Endodermal cell (in vitro differentiated cells): ENCODE data around the gene FHAD1. TPM values are rescaled to one million over a fixed set of nuclear protein-coding genes. Genes with fewer than 3 reads are reported as not detected.

Experiments
- DNase-seq: peaks from one replicate; pipeline ENCODE4 v3.0.0-alpha.2; 2017
- H3K27ac ChIP-seq: 2 replicates; pipeline ENCODE4 v1.5.1; 2013; ENCODE audit warnings: mild to moderate bottlenecking, low read depth, low read length, moderate library complexity
- H3K27me3 ChIP-seq: 2 replicates; pipeline ENCODE4 v1.6.1; 2013; ENCODE audit warnings: mild to moderate bottlenecking, low read length, moderate library complexity; ENCODE audit not compliant: insufficient read depth, control insufficient read depth, poor library complexity, severe bottlenecking
- H3K36me3 ChIP-seq: 2 replicates; pipeline ENCODE4 v1.7.0; 2013; ENCODE audit warnings: mild to moderate bottlenecking, low read length, moderate library complexity; ENCODE audit not compliant: control insufficient read depth, insufficient read depth
- H3K4me1 ChIP-seq: one replicate; pipeline ENCODE4 v1.7.0; 2013; ENCODE audit warnings: low read length; ENCODE audit not compliant: control insufficient read depth, insufficient read depth
- H3K4me3 ChIP-seq: 2 replicates; pipeline ENCODE4 v1.5.1; 2013; ENCODE audit warnings: mild to moderate bottlenecking, low read length, moderate library complexity
- H3K9ac ChIP-seq: 2 replicates; pipeline ENCODE4 v1.6.1; 2013; ENCODE audit warnings: mild to moderate bottlenecking, low read length, moderate library complexity; ENCODE audit not compliant: poor library complexity, severe bottlenecking; ENCODE audit errors: extremely low read depth
- H3K9me3 ChIP-seq: 2 replicates; pipeline ENCODE4 v1.6.1; 2013; ENCODE audit warnings: mild to moderate bottlenecking, low read length, moderate library complexity; ENCODE audit not compliant: control insufficient read depth
- H3K27ac Mint-ChIP-seq: 2 replicates; pipeline ENCODE4 v1.8.0; 2020; ENCODE audit warnings: mixed read lengths
- H3K27me3 Mint-ChIP-seq: 2 replicates; pipeline ENCODE4 v1.8.0; 2021; ENCODE audit warnings: mild to moderate bottlenecking, mixed read lengths; ENCODE audit not compliant: insufficient read depth
- H3K36me3 Mint-ChIP-seq: 2 replicates; pipeline ENCODE4 v1.8.0; 2020; ENCODE audit warnings: low read depth, mixed read lengths
- H3K4me1 Mint-ChIP-seq: 2 replicates; pipeline ENCODE4 v1.8.0; 2020; ENCODE audit warnings: mixed read lengths
- H3K4me3 Mint-ChIP-seq: 2 replicates; pipeline ENCODE4 v1.8.0; 2020; ENCODE audit warnings: mild to moderate bottlenecking, moderate library complexity, mixed read lengths
- H3K9me3 Mint-ChIP-seq: 2 replicates; pipeline ENCODE4 v1.8.0; 2020; ENCODE audit warnings: mild to moderate bottlenecking, mixed read lengths
- CTCF ChIP-seq: fragments of 200-600 bp; sonication (generic); conservative IDR thresholded peaks from 2 replicates; pipeline ENCODE4 v1.5.0; 2021; ENCODE audit warnings: antibody characterized with exemption, mild to moderate bottlenecking
- WGBS, 2 experiments: methylation state at CpG; one replicate each; pipeline versions ENCODE4 v1.1.5 to v1.1.7; 2013; ENCODE audit warnings: missing lambda C conversion rate in 2 of 2, mixed read lengths in 1 of 2; ENCODE audit not compliant: insufficient coverage in 1 of 2, insufficient read length in 1 of 2; 5-methylcytosine and 5-hydroxymethylcytosine counted together
- long read RNA-seq, 4 experiments: library from polyadenylated mRNA in 2 of 4; library from RNA in 1 of 4; library from capped mRNA in 1 of 4; stranded (forward) in 3 of 4; unstranded in 1 of 4; transcript quantifications; one replicate each; pipeline ENCODE4 v2.0.0, GENCODE V29; 2020 to 2021; ENCODE audit warnings: inconsistent platforms in 1 of 4
- polyA plus RNA-seq, 2 experiments: library from polyadenylated mRNA; stranded (reverse); fragments of 50-300 nt; gene quantifications; one replicate each; pipeline ENCODE4 v1.2.3, GENCODE V29; 2013
- total RNA-seq, 2 donors: library from RNA; stranded (reverse); fragmentation: NEBNext Ultra II Directional in 1 of 2; extraction: Animal tissue kit (Norgen Biotek cat#: 25700) in 1 of 2; gene quantifications; 2 replicates in 1 of 2; 3 replicates in 1 of 2; pipeline ENCODE4 v1.2.1, GENCODE V29; 2021

FHAD1 gene
- 1 to 10 TPM; 2.9 to 3.6 TPM for total RNA-seq
- polyA plus RNA-seq (2013, experiment 1 of 2): 1.7 TPM
- 2.1 TPM for polyA plus RNA-seq (2013, experiment 2 of 2)
- long read RNA-seq, experiment 1, partial matches to known transcripts: 2 of 3 reads
- long read RNA-seq, experiment 1, other reads (novel, unspliced or antisense): 1 of 3 reads
- long read RNA-seq, experiment 2, partial matches to known transcripts: 1 of 5 reads
- long read RNA-seq, experiment 2, other reads (novel, unspliced or antisense): 4 of 5 reads
- long read RNA-seq, experiment 3, partial matches to known transcripts: 6 of 20 reads
- long read RNA-seq, experiment 3, other reads (novel, unspliced or antisense): 14 of 20 reads
- long read RNA-seq, experiment 4: 0 reads

GRCh38 chr1:15246960-15247614 lies at the start of gene FHAD1:
FHAD1 (plus strand) TSS chr1:15247223; CDS start chr1:15251785, 4,562 bp downstream.
- H3K36me3 Mint-ChIP-seq: no peaks in the 10 kb centered on the region
- H3K9me3 Mint-ChIP-seq: no peaks in the 10 kb centered on the region
- Histone ChIP-seq H3K27me3 (no peaks in the 10 kb centered on the region), H3K9me3 (peaks cover 3% of the 10 kb centered on the region), H3K4me3 (peak within 1 kb of the TSS; percentile 74), H3K36me3 (no peaks in the 10 kb centered on the region), H3K9ac (peak within 1 kb of the TSS; percentile 59), H3K4me1 (peaks cover 2% of the 10 kb centered on the region), H3K27ac (no peak within 1 kb of the TSS)
- no peak for TF ChIP-seq CTCF
- DNase-seq: peak; percentile 92
- H3K27me3 Mint-ChIP-seq: peaks cover 24% of the 10 kb centered on the region
- 6% methylated on average over 54 of the region's 55 CpGs; no CpG with 5 or more reads in 1 of the 2 experiments for WGBS, 2 experiments
- no peak within 1 kb of the TSS for H3K27ac Mint-ChIP-seq
- H3K4me1 Mint-ChIP-seq: peaks cover 24% of the 10 kb centered on the region
- peak within 1 kb of the TSS; percentile 66 for H3K4me3 Mint-ChIP-seq

- no peak overlapping the region for H3K27ac ChIP-seq
- no peak for TF ChIP-seq CTCF
- Mint-ChIP-seq H3K27me3 (no peaks in the 10 kb centered on the region), H3K36me3 (peaks cover 1% of the 10 kb centered on the region), H3K4me1 (peaks cover 58% of the 10 kb centered on the region), H3K4me3 (peak overlapping the region; percentile 33), H3K9me3 (no peaks in the 10 kb centered on the region), H3K27ac (peak overlapping the region; percentile 93)
- peaks cover 22% of the 10 kb centered on the region for H3K4me1 ChIP-seq
- H3K9ac ChIP-seq: no peak overlapping the region
- WGBS, 2 experiments: 90 to 92% methylated on average over 6 to 12 of the region's 12 CpGs
- H3K9me3 ChIP-seq: no peaks in the 10 kb centered on the region
- H3K27me3 ChIP-seq: no peaks in the 10 kb centered on the region
- no peaks in the 10 kb centered on the region for H3K36me3 ChIP-seq
- peak overlapping the region; percentile 53 for H3K4me3 ChIP-seq
- DNase-seq: no peak
Observed at GRCh38 chr1:15197591-15198447, 49.2 kb upstream of the FHAD1 start.

- Mint-ChIP-seq H3K36me3 (peaks cover 1% of the 10 kb centered on the region), H3K4me1 (peaks cover 58% of the 10 kb centered on the region), H3K4me3 (no peak overlapping the region), H3K27ac (no peak overlapping the region), H3K27me3 (no peaks in the 10 kb centered on the region), H3K9me3 (no peaks in the 10 kb centered on the region)
- H3K4me3 ChIP-seq: no peak overlapping the region
- DNase-seq: no peak
- H3K27me3 ChIP-seq: no peaks in the 10 kb centered on the region
- H3K9me3 ChIP-seq: no peaks in the 10 kb centered on the region
- TF ChIP-seq CTCF: no peak
- H3K36me3 ChIP-seq: no peaks in the 10 kb centered on the region
- no peak overlapping the region for H3K9ac ChIP-seq
- H3K4me1 ChIP-seq: peaks cover 22% of the 10 kb centered on the region
- WGBS, 2 experiments: 95 to 96% methylated on average over 8 of the region's 8 CpGs
- H3K27ac ChIP-seq: no peak overlapping the region
Observed at GRCh38 chr1:15198684-15199083, 48.3 kb upstream of the FHAD1 start.
